ENCODE data around the gene ATP5F1B. TPM values are rescaled to one million over a fixed set of nuclear protein-coding genes. Genes with fewer than 3 reads are reported as not detected.

Gene ATP5F1B
- total and polyA plus RNA-seq, 2 of the 13 experiments (the other 11 are each of a cell fraction or from before 2014, with no cell fraction given): 1,051 to 1,180 TPM

DNA sequence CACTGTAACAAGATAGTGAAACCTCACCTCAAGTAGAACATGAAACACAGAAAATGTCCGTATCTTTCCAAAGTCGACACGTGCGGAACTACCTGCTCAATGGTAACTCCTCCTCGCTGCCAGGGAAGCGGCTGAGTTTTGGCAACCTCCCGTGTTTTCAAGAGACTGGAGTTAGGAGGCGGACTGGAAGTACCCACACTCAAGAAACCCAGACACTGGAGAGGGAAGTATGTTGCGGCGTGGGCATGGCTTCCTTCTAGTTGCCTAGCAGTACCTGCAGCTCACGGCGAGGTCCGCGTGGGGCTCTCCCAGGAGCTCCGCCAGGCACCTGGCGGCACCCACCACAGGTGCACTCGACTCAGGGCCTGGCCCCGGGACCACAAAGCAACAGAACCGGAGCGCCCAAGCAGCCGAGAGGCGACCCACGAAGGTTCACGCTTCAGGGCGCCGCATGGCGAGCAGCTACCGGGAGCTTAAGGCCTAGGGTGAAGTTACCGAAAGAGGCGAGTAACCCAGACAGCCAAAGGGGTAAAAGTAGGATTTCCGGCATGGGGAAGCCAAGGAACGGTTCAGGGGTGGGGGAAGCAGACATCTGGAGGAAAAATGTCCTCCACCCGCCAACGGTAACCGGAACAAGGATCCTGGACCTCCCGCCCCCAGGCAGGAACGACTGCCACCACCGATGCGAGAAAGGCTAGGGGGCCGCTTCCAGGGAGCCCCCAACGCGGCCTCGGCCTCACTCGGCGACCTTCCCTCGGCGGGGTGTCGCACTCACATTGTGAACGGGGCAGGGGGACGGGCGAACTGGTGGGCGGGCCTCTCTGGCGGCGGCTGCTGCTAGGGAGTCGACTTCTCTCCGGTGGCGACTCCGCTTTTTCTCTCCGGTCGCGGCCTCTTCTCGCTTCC is 41.7 kb upstream of the ATP5F1B start (continued):
- TF ChIP-seq RFX3 (CRISPR knock-in tag; IDR thresholded peaks at IDR 0.05): no peak
- peak; percentile 39; the same call in 1 of the 2 replicates for TF ChIP-seq ZNF512B (CRISPR knock-in tag; IDR thresholded peaks at IDR 0.05; ENCODE audit: borderline replicate concordance)
- TF ChIP-seq ARNTL (CRISPR knock-in tag; IDR thresholded peaks at IDR 0.05): no peak
- peak; percentile 79 for TF ChIP-seq TIGD3 (CRISPR knock-in tag; IDR thresholded peaks at IDR 0.05; ENCODE audit: borderline replicate concordance)
- TF ChIP-seq ZNF605 (CRISPR knock-in tag; IDR thresholded peaks at IDR 0.05): no peak
- TF ChIP-seq ZNF441 (CRISPR knock-in tag; IDR thresholded peaks at IDR 0.05; ENCODE audit: borderline replicate concordance): 0 out of 2 replicates have a peak, but pooled peaks have one; percentile 36
- TF ChIP-seq ZNF724P (CRISPR knock-in tag; IDR thresholded peaks at IDR 0.05; ENCODE audit: borderline replicate concordance): 0 out of 2 replicates have a peak, but pooled peaks have one; percentile 5
- peak; percentile 16; the same call in 1 of the 2 replicates for TF ChIP-seq HOXA5 (CRISPR knock-in tag; IDR thresholded peaks at IDR 0.05)
- TF ChIP-seq ZNF407 (CRISPR knock-in tag; IDR thresholded peaks at IDR 0.05; ENCODE audit: not compliant biosample characterization): peak; percentile 83
- no peak for TF ChIP-seq SMYD3 (CRISPR knock-in tag; IDR thresholded peaks at IDR 0.05)

Data from HepG2 (cell line).